ENCODE data around the gene ENTPD2.

- TF ChIP-seq SP1 (IDR thresholded peaks at IDR 0.05) (no peak), NFRKB (IDR thresholded peaks at IDR 0.05) (no peak), ARNT (IDR thresholded peaks at IDR 0.05) (no peak), HDGF (IDR thresholded peaks at IDR 0.05; ENCODE audit: borderline replicate concordance) (no peak), PKNOX1 (IDR thresholded peaks at IDR 0.05) (no peak), FOXK2 (IDR thresholded peaks at IDR 0.05) (no peak), SUZ12 (IDR thresholded peaks at IDR 0.05) (no peak), FOXA1 (IDR thresholded peaks at IDR 0.05) (no peak), ELF4 (IDR thresholded peaks at IDR 0.05) (no peak)
Measured at GRCh38 chr9:137084526-137084925, 30.7 kb upstream of the ENTPD2 start.

Measured in HEK293T (cell line).